GM23338 (cell line): Measurements from ENCODE around the gene GSX2. TPM values are rescaled to one million over a fixed set of nuclear protein-coding genes. Genes with fewer than 3 reads are reported as not detected.

Experiments
- ATAC-seq: fragments of 200-7000 bp; cut with Tn5 transposase; 3 replicates; pipeline ENCODE4 v1.9.1; 2020
- DNase-seq: peaks from one replicate; pipeline ENCODE4 v3.0.0-alpha.2; 2015; ENCODE audit warnings: low spot score
- H2AFZ ChIP-seq: fragments of 200-600 bp; sonication (generic); 2 replicates; pipeline ENCODE4 v1.8.0; 2016; ENCODE audit warnings: antibody characterized with exemption, mild to moderate bottlenecking, moderate library complexity
- H3F3A ChIP-seq: fragments of 200-600 bp; sonication (generic); replicated peaks from 2 replicates; pipeline ENCODE4 v1.8.0; 2017; ENCODE audit warnings: antibody characterized with exemption, mixed run types, low read depth
- H3K27ac ChIP-seq: fragments of 200-600 bp; sonication (generic); 2 replicates; pipeline ENCODE4 v1.6.1; 2016; ENCODE audit warnings: low read depth
- H3K27me3 ChIP-seq: fragments of 200-600 bp; sonication (generic); 2 replicates; pipeline ENCODE4 v1.8.0; 2016; ENCODE audit warnings: mild to moderate bottlenecking, mixed run types, moderate library complexity; ENCODE audit not compliant: insufficient read depth
- H3K36me3 ChIP-seq: fragments of 200-600 bp; sonication (generic); 2 replicates; pipeline ENCODE4 v1.8.0; 2016; ENCODE audit warnings: mild to moderate bottlenecking; ENCODE audit not compliant: insufficient read depth
- H3K4me1 ChIP-seq: fragments of 200-600 bp; sonication (generic); 2 replicates; pipeline ENCODE4 v1.8.0; 2016; ENCODE audit warnings: mild to moderate bottlenecking, moderate library complexity; ENCODE audit not compliant: insufficient read depth
- H3K4me2 ChIP-seq: fragments of 200-600 bp; sonication (generic); 2 replicates; pipeline ENCODE4 v1.7.1; 2017; ENCODE audit warnings: mixed run types
- H3K4me3 ChIP-seq: fragments of 200-600 bp; sonication (generic); 2 replicates; pipeline ENCODE4 v1.6.1; 2016; ENCODE audit warnings: mixed run types
- H3K79me2 ChIP-seq: fragments of 200-600 bp; sonication (generic); replicated peaks from 2 replicates; pipeline ENCODE4 v1.8.0; 2017; ENCODE audit warnings: mild to moderate bottlenecking; ENCODE audit not compliant: insufficient read depth
- H3K9me2 ChIP-seq: fragments of 200-600 bp; sonication (generic); 2 replicates; pipeline ENCODE4 v1.8.0; 2017; ENCODE audit not compliant: insufficient read depth
- H4K20me1 ChIP-seq: fragments of 200-600 bp; sonication (generic); replicated peaks from 2 replicates; pipeline ENCODE4 v1.8.0; 2017; ENCODE audit warnings: mild to moderate bottlenecking; ENCODE audit not compliant: insufficient read depth
- H3K27ac Mint-ChIP-seq: 2 replicates; pipeline ENCODE4 v1.8.0; 2020; ENCODE audit warnings: inconsistent platforms, mild to moderate bottlenecking, moderate library complexity, mixed read lengths
- H3K27me3 Mint-ChIP-seq: 3 replicates; pipeline ENCODE4 v1.8.0; 2022; ENCODE audit warnings: low read depth, mild to moderate bottlenecking, moderate library complexity, mixed read lengths, inconsistent platforms; ENCODE audit not compliant: insufficient read depth, poor library complexity
- H3K36me3 Mint-ChIP-seq: 3 replicates; pipeline ENCODE4 v1.8.0; 2021; ENCODE audit warnings: low read depth, mild to moderate bottlenecking, inconsistent platforms, moderate library complexity, mixed read lengths
- H3K4me1 Mint-ChIP-seq: 3 replicates; pipeline ENCODE4 v1.8.0; 2020; ENCODE audit warnings: mild to moderate bottlenecking, inconsistent platforms, mixed read lengths
- H3K4me3 Mint-ChIP-seq: 3 replicates; pipeline ENCODE4 v1.8.0; 2021; ENCODE audit warnings: moderate library complexity, mild to moderate bottlenecking, inconsistent platforms, mixed read lengths
- H3K9me3 Mint-ChIP-seq: 3 replicates; pipeline ENCODE4 v1.8.0; 2020; ENCODE audit warnings: moderate library complexity, mild to moderate bottlenecking, inconsistent platforms, mixed read lengths
- CREB1 ChIP-seq: fragments of 250-450 bp; sonication (Bioruptor Pico); IDR thresholded peaks from 2 replicates; pipeline ENCODE4 v1.5.0; 2020; ENCODE audit warnings: low read depth, mild to moderate bottlenecking, moderate library complexity
- ETS1 ChIP-seq: IDR thresholded peaks from 2 replicates; pipeline ENCODE4 v1.6.1; 2016; ENCODE audit warnings: antibody characterized with exemption
- EZH2 ChIP-seq: fragments of 200-600 bp; sonication (generic); IDR thresholded peaks from one replicate; pipeline ENCODE4 v1.8.0; 2017; ENCODE audit warnings: antibody characterized with exemption, mild to moderate bottlenecking, low read depth; ENCODE audit not compliant: unreplicated experiment
- NANOG ChIP-seq: IDR thresholded peaks from 2 replicates; pipeline ENCODE4 v1.6.1; 2016; ENCODE audit warnings: antibody characterized with exemption, borderline replicate concordance
- POLR2AphosphoS5 ChIP-seq: IDR thresholded peaks from 2 replicates; pipeline ENCODE4 v1.6.1; 2016; ENCODE audit warnings: antibody characterized with exemption, low read depth
- REST ChIP-seq: IDR thresholded peaks from one replicate; pipeline ENCODE4 v1.6.1; 2018; ENCODE audit warnings: antibody characterized with exemption; ENCODE audit not compliant: unreplicated experiment
- STAT1 ChIP-seq: IDR thresholded peaks from one replicate; pipeline ENCODE4 v1.6.1; 2016; ENCODE audit warnings: antibody characterized with exemption; ENCODE audit not compliant: unreplicated experiment
- ZNF114 ChIP-seq: fragments of 250-450 bp; sonication (Bioruptor Pico); IDR thresholded peaks from 2 replicates; pipeline ENCODE4 v1.5.0; 2020; ENCODE audit warnings: mild to moderate bottlenecking, moderate library complexity
- ZNF462 ChIP-seq: fragments of 250-450 bp; sonication (Bioruptor Pico); IDR thresholded peaks from 2 replicates; pipeline ENCODE4 v1.5.0; 2020; ENCODE audit warnings: mild to moderate bottlenecking, moderate library complexity
- polyA plus RNA-seq: library from polyadenylated mRNA; unstranded; fragments of >200 nt; fragmentation: Nextera tagmentation; extraction: Ambion mirVana; gene quantifications from 2 replicates; pipeline ENCODE4 v1.2.1, GENCODE V29; 2016
- total RNA-seq: library from RNA; depleted of rRNA; stranded (reverse); fragments of >200 nt; shearing (Covaris generic); gene quantifications from 2 replicates; pipeline ENCODE4 v1.2.3, GENCODE V29; 2014

The GSX2 gene
- total and polyA plus RNA-seq, 2 experiments from 2014 or later: 0.34 TPM; not detected in 1

GRCh38 chr4:54107951-54108748, 8.2 kb downstream of the GSX2 start (continued):
- no peak for TF ChIP-seq REST
- TF ChIP-seq EZH2: no peak
- no peak for TF ChIP-seq POLR2AphosphoS5
- TF ChIP-seq NANOG: no peak
- TF ChIP-seq STAT1: no peak

- H3K36me3 Mint-ChIP-seq: no peaks in the 10 kb centered on the region
- Histone ChIP-seq H3K36me3 (no peaks in the 10 kb centered on the region), H3K9me2 (no peaks in the 10 kb centered on the region), H3K27me3 (peaks cover 80% of the 10 kb centered on the region), H3F3A (peaks cover 10% of the 10 kb centered on the region), H3K27ac (no peak overlapping the region), H4K20me1 (0 out of 2 replicates have a peak, but pooled peaks cover 5% of the 10 kb centered on the region), H3K4me2 (peak overlapping the region; percentile 80), H3K4me3 (peak overlapping the region; percentile 51), H2AFZ (peak overlapping the region; percentile 63), H3K79me2 (no peaks in the 10 kb centered on the region), H3K4me1 (peaks cover 50% of the 10 kb centered on the region)
- no peak overlapping the region for H3K27ac Mint-ChIP-seq
- peaks cover 51% of the 10 kb centered on the region for H3K4me1 Mint-ChIP-seq
- H3K27me3 Mint-ChIP-seq: peaks cover 64% of the 10 kb centered on the region
- peak; percentile 66 for ATAC-seq
- peak overlapping the region; percentile 70 for H3K4me3 Mint-ChIP-seq
- DNase-seq: peak; percentile 86
- no peaks in the 10 kb centered on the region for H3K9me3 Mint-ChIP-seq
- TF ChIP-seq ETS1 (no peak), ZNF462 (CRISPR knock-in tag) (no peak), EZH2 (peak; percentile 12), CREB1 (CRISPR knock-in tag) (0 out of 2 replicates have a peak, but pooled peaks have one; percentile 8), ZNF114 (CRISPR knock-in tag) (no peak), NANOG (peak; percentile 73; the same call in 1 of the 2 replicates)
Measured at GRCh38 chr4:54109241-54110018, 9.5 kb downstream of the GSX2 start.
